ENCODE data around the gene IRF2BPL. TPM values are rescaled to one million over a fixed set of nuclear protein-coding genes. Genes with fewer than 3 reads are reported as not detected.

IRF2BPL gene
- total RNA-seq, 2 experiments from 2014 or later = 70.9 to 71.8 TPM

DNA sequence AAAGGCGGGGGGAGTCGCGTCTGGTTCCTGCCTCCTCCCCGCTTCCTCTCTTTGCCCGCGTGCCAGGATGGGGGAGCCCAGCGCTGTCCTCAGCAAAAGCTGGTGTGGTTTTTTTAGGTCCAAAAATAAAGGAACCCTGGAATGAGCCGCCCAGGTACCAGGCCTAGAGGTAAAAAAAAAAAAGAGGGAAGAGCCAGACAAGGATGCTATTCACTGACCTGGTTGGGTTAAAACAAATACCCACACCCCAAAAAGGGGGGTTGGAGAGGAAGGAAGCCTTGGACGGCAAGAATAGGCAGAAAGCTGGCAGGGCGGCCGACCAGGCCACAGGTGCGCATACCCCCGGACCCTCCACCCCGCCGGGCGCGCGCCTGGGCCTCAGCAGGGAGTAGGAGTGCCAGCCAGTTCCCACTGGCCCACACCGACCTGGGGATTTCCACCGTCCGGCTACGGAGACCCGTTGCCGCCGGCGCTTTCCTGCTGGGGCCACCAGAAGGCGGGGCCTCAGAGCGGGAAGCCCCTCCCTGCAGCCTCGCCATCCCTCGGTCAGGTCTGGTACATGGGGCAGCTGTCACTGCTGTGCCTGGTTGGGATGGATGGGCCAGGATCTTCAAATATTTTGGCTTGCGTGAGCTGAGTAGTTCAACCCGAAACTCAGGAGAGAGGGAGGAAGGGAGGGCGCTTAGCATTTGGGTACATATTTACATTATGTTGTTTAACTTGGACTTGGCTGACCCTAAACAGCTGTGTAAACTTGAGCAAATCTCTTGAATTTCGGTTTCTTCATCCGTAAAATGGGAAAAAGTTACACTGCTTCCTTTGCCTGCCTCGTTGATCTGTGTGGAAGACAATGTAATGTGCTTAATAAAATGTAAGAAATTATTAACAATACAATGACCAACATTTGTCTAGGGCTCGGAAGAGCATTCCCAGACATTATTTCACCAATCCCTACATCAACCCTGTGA, 5.4 kb upstream of the IRF2BPL start:
- H3K4me3 ChIP-seq (ENCODE audit: low read length) = peak overlapping the region; percentile 62
- no peaks in the 10 kb centered on the region for H3K9me3 ChIP-seq (ENCODE audit: control insufficient read depth in 1 of 2, insufficient read depth in 1 of 2, low read length in 2 of 2)
- H3K4me1 ChIP-seq (ENCODE audit: insufficient read depth, low read length) = peaks cover 91% of the 10 kb centered on the region
- ChIA-PET POLR2A (interaction anchor here (1.3 to 9.2 kb wide), 5 partner anchors 9 to 81 kb away, joined by 4 to 220 read pairs (median 7); no protein-coding TSS in a partner anchor), CTCF (interaction anchor here (0.8 to 2.6 kb wide), 5 partner anchors 11 to 158 kb away, joined by 4 to 8 read pairs (median 5); no protein-coding TSS in a partner anchor)
- ATAC-seq (ENCODE audit: poor library complexity) (peak; percentile 22), DNase-seq (peak in 13 of 14 experiments; percentile 41 to 94 (median 66))
- peak overlapping the region; percentile 94 for H3K27ac Mint-ChIP-seq
- no peaks in the 10 kb centered on the region for H3K9me3 Mint-ChIP-seq
- H3K36me3 Mint-ChIP-seq (ENCODE audit: low read depth) = peaks cover 28% of the 10 kb centered on the region
- peak overlapping the region; percentile 92 for H3K4me3 Mint-ChIP-seq
- H3K27me3 ChIP-seq (ENCODE audit: control insufficient read depth in 1 of 2, insufficient read depth in 2 of 2, low read length in 2 of 2) = no peaks in the 10 kb centered on the region
- no peaks in the 10 kb centered on the region for H3K27me3 Mint-ChIP-seq
- peaks cover 4% of the 10 kb centered on the region for H3K36me3 ChIP-seq (ENCODE audit: insufficient read depth, low read length)
- intact Hi-C loops (cut with DNase I, micrococcal nuclease) = no loop called here
- H3K4me1 Mint-ChIP-seq (ENCODE audit: low read depth) = peaks cover 84% of the 10 kb centered on the region
- TF ChIP-seq, protein P1, sequence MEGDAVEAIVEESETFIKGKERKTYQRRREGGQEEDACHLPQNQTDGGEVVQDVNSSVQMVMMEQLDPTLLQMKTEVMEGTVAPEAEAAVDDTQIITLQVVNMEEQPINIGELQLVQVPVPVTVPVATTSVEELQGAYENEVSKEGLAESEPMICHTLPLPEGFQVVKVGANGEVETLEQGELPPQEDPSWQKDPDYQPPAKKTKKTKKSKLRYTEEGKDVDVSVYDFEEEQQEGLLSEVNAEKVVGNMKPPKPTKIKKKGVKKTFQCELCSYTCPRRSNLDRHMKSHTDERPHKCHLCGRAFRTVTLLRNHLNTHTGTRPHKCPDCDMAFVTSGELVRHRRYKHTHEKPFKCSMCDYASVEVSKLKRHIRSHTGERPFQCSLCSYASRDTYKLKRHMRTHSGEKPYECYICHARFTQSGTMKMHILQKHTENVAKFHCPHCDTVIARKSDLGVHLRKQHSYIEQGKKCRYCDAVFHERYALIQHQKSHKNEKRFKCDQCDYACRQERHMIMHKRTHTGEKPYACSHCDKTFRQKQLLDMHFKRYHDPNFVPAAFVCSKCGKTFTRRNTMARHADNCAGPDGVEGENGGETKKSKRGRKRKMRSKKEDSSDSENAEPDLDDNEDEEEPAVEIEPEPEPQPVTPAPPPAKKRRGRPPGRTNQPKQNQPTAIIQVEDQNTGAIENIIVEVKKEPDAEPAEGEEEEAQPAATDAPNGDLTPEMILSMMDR (IDR thresholded peaks at IDR 0.05) = no peak
- H3K27ac ChIP-seq (ENCODE audit: low read depth in 1 of 2, low read length in 2 of 2) = peak overlapping the region; percentile 94 to 97

DNA sequence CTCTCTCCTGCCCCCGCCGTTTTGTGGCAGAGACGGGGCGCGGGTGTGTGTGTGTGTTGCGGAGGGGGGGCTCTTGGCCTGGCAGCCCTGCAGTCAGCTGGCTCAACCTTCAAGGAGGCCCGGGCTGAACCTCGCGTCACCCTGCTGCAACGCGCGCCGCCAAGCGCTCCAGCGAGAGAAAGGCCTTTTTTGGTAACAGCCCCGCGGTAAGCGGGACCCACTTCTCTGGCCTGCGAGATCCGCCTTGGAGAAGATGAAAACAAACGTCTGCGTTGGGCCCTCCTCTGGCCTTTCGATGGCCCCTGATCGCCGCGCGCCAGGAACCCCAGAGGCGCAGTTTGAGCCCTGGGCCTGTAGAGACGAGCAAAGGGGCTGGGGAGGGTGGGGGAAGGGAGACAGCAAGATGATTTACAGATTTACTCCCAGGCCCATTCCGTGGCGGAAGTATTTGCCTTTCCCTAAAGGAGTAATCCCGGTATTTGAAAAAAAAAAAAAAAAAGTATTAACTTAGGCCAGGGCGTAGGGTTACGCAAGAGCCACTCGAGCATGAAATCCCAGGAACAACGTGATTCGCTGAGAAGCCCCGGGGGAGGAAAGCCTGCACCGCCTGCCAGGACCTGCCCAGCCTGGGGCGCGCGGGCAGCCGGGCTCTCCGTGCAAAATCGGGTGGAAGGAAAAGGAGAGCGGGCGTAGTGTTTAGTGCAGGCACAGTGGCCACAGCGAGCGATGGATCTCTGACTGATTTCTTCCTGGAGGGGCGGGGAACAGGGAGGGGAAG, 4.5 kb upstream of the IRF2BPL start:
- peaks cover 30% of the 10 kb centered on the region for H3K36me3 Mint-ChIP-seq (ENCODE audit: low read depth)
- peak overlapping the region; percentile 92 for H3K4me3 Mint-ChIP-seq
- H3K27me3 ChIP-seq (ENCODE audit: control insufficient read depth in 1 of 2, insufficient read depth in 2 of 2, low read length in 2 of 2) = no peaks in the 10 kb centered on the region
- DNase-seq (peak; percentile 52 to 91 (median 76)), ATAC-seq (ENCODE audit: poor library complexity) (peak; percentile 45)
- H3K27ac ChIP-seq (ENCODE audit: low read depth in 1 of 2, low read length in 2 of 2) = peak overlapping the region; percentile 94 to 97
- H3K9me3 Mint-ChIP-seq = no peaks in the 10 kb centered on the region
- H3K4me1 ChIP-seq (ENCODE audit: insufficient read depth, low read length) = peaks cover 87% of the 10 kb centered on the region
- peaks cover 4% of the 10 kb centered on the region for H3K36me3 ChIP-seq (ENCODE audit: insufficient read depth, low read length)
- peak overlapping the region; percentile 62 for H3K4me3 ChIP-seq (ENCODE audit: low read length)
- ChIA-PET POLR2A (interaction anchor here (0.7 to 9.2 kb wide), 13 partner anchors 9 to 120 kb away, joined by 3 to 220 read pairs (median 5); no protein-coding TSS in a partner anchor), CTCF (interaction anchor here (0.6 to 3.9 kb wide), 11 partner anchors 9 to 120 kb away, joined by 3 to 10 read pairs (median 6); no protein-coding TSS in a partner anchor)
- intact Hi-C loops (cut with DNase I, micrococcal nuclease) = loop anchor here in 1 of 2 experiments (1.0 kb wide), 1 partner anchor 7 kb away; no protein-coding TSS in a partner anchor
- H3K9me3 ChIP-seq (ENCODE audit: control insufficient read depth in 1 of 2, insufficient read depth in 1 of 2, low read length in 2 of 2) = no peaks in the 10 kb centered on the region
- TF ChIP-seq, protein P1 (IDR thresholded peaks at IDR 0.05) = no peak
- peak overlapping the region; percentile 94 for H3K27ac Mint-ChIP-seq
- H3K27me3 Mint-ChIP-seq = no peaks in the 10 kb centered on the region
- peaks cover 80% of the 10 kb centered on the region for H3K4me1 Mint-ChIP-seq (ENCODE audit: low read depth)

DNA sequence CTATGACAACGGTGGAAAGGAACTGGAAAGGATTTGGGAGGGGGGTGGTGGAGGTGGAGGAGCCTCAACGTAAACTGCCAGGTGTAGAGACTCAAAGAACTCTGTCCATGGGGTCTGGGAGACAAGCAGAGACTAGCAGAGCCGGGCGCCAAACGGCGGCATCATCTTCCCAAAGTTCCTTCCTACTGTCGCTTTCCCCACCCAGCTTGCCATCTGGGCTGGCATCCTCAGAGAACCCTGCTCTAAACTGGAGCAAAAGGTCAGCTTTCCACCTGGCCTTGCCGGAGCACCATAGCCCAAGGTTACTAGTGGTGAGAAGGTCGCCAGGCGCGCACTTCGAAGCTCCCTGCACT, 4.0 kb upstream of the IRF2BPL start:
- Histone ChIP-seq H3K27me3 (ENCODE audit: control insufficient read depth in 1 of 2, insufficient read depth in 2 of 2, low read length in 2 of 2) (no peaks in the 10 kb centered on the region), H3K4me1 (ENCODE audit: insufficient read depth, low read length) (peaks cover 83% of the 10 kb centered on the region), H3K36me3 (ENCODE audit: insufficient read depth, low read length) (peaks cover 4% of the 10 kb centered on the region), H3K9me3 (ENCODE audit: control insufficient read depth in 1 of 2, insufficient read depth in 1 of 2, low read length in 2 of 2) (no peaks in the 10 kb centered on the region), H3K4me3 (ENCODE audit: low read length) (peak overlapping the region; percentile 62), H3K27ac (ENCODE audit: low read depth in 1 of 2, low read length in 2 of 2) (peak overlapping the region; percentile 94 to 97)
- CTCF ChIA-PET = interaction anchor here (0.6 to 3.9 kb wide), 10 partner anchors 9 to 119 kb away, joined by 3 to 10 read pairs (median 6); no protein-coding TSS in a partner anchor
- Mint-ChIP-seq H3K36me3 (ENCODE audit: low read depth) (peaks cover 30% of the 10 kb centered on the region), H3K4me1 (ENCODE audit: low read depth) (peaks cover 75% of the 10 kb centered on the region), H3K4me3 (peak overlapping the region; percentile 92), H3K27ac (peak overlapping the region; percentile 94), H3K27me3 (no peaks in the 10 kb centered on the region), H3K9me3 (no peaks in the 10 kb centered on the region)
- TF ChIP-seq, protein P1 (IDR thresholded peaks at IDR 0.05) = no peak
- intact Hi-C loops (cut with DNase I, micrococcal nuclease) = loop anchor here in 1 of 2 experiments (1.0 kb wide), 1 partner anchor 8 kb away; no protein-coding TSS in a partner anchor
- DNase-seq (no peak), ATAC-seq (ENCODE audit: poor library complexity) (no peak)
- POLR2A ChIA-PET = interaction anchor here (0.7 to 9.2 kb wide), 10 partner anchors 8 to 119 kb away, joined by 3 to 220 read pairs (median 4); no protein-coding TSS in a partner anchor
